ENCODE results near the gene WARS2.

WARS2 gene

DNA sequence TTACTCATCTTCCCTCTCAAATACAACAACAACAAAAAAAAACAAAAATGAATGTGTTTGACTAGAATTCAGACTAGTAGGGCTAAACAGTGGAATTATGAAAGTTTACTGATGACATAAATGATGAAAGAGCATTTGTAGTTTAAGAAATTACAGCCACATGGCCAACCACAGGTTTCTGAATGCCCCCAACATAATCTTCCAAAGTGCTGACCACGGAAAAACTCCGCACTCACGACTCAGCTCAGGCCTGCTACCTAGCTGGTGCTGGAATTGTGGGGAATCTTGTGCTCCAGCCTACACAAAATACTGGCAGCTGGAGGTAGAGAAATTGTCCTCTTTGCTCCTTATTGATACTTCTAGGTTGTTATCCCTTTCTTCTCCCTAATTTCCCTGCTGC is 128.7 kb downstream of the WARS2 start:
- no peak for DNase-seq

DNA sequence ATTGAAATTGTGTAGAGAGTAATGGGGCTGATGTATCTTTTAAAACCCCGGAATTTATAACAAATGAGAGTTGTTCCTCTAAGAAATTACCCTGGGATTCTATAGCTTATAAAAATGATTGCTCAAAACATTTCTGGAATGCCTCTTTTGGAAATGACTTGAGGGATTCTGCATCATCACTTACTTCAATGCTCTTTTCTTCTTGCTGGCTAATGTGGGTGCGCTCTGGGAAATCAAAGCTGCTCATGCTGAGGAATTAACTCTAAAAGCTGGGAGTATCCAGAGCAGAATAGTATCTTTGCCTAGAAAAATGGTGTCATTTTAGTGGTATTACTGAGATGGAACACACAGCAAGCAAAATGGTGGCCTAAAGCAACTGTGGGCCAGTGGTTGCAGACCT is 129.3 kb downstream of the WARS2 start:
- no peak for DNase-seq

GRCh38 chr1:119010201-119010600 is 130.3 kb downstream of the WARS2 start:
- no peak for DNase-seq

GRCh38 chr1:119009312-119009655 is 131.2 kb downstream of the WARS2 start:
- no peak for DNase-seq

GRCh38 chr1:119008483-119009311 is 131.8 kb downstream of the WARS2 start:
- DNase-seq = peak; percentile 22

GRCh38 chr1:119007670-119008482 is 132.6 kb downstream of the WARS2 start:
- no peak for DNase-seq

- no peak for DNase-seq
These were observed 133.1 kb downstream of the WARS2 start for GRCh38 chr1:119007339-119007669.

- DNase-seq = no peak
These were observed 133.8 kb downstream of the WARS2 start for GRCh38 chr1:119006406-119007279.

GRCh38 chr1:119005724-119006405 is 134.6 kb downstream of the WARS2 start:
- DNase-seq = no peak

GRCh38 chr1:119004781-119005180 is 135.7 kb downstream of the WARS2 start:
- DNase-seq = no peak

GRCh38 chr1:119004129-119004527 is 136.3 kb downstream of the WARS2 start:
- DNase-seq = no peak

DNA sequence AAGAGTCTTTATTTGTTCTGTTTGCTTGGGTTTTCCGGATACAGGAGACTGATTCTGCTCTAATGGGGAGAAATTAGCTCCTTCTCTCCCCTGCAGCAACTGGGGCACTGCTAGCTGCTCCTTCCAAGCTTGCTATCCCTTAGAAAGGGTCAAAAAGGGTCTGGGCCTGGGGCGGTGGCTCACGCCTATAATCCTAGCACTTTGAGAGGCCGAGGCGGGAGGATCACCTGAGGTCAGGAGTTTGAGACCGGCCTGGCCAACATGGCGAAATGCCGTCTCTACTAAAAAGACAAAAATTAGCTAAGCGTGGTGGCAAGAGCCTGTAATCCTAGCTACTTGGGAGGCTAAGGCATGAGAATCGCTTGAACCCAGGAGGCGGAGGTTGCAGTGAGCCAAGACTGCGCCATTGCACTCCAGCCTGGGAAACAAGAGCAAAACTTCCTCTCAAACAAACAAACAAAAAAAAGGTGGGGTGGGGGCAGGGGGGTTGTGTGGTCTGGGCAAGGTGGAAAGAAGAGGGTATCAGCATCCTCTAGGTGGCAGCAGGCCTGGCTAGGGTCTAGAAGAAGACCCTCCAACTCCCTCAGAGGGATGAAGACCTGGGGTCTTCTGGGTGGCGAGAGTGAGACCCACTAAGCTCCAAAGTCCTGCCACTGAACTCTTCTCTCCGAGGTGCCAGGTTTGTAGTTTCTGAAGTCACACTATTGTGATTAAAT is 136.9 kb downstream of the WARS2 start:
- DNase-seq = no peak

DNA sequence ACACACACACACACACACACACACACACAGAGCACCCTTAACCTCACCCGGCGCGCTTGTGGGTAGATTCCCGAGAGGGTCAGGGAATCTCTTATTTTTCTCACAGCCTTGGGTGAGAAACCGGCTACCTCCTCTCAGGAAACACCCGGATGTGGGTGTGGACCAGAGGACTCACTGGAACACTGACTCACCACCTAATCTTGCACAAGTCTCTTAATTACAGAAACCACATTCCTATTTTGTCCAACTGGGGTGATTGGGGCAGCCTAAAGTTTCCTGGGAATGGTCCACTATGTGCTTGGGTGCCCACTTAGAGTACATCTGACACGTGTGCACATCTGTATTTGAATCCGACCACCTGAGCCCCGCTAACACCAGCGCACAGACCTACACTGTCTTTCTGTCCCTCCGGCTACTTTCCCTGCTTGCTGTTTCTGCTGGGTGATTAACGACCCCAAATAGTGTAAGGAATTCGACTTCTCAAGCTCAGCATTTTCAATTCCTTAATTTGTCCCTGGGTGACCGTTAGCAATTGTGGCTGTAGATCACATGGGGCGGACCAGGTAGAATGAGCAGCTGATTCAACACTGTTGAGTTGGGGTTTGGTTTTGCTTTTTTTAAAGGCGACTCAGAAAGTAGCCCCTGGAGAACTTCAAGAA is 138.3 kb downstream of the WARS2 start:
- DNase-seq = no peak

DNA sequence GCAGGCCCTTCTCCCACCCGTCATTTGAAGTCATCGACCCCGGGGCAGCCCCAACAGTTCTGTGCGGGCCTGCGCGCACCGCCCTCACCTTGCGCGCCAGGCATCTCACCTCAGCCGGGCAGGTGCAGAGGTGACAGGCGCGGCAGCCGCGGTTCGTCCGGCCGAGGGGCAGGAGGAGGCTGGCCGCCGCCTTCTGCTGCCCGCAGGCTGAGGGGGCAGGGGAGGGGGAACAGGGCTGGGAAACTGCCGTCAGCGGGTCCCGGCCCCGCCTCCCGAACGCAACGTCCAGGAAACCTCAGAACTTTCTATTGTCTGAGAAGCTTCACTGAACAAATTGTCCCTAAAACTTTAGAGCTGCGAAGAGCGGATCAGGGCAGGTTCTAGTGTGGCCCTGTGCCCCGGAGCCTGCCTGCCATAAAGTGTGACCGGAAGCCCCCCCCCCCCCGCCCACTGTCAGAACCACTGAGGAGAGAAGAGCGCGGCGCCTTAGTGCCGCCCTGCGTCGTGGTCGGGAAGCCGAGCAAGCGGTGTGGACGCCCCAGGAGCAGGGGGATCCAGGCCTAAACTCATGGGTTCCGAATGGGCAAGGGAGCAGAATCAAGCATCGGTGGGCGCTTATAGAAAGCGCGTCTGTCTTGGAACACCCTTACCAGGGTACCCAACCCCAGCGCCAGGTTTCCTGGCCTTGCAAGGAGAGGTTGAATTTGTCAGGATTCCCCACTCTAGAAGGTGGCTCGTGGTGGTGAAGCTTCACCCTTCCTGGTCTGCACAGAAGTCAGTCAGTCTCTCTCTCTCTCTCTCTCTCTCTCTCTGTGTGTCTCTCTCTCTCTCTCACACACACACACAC is 139.0 kb downstream of the WARS2 start:
- DNase-seq = no peak

DNA sequence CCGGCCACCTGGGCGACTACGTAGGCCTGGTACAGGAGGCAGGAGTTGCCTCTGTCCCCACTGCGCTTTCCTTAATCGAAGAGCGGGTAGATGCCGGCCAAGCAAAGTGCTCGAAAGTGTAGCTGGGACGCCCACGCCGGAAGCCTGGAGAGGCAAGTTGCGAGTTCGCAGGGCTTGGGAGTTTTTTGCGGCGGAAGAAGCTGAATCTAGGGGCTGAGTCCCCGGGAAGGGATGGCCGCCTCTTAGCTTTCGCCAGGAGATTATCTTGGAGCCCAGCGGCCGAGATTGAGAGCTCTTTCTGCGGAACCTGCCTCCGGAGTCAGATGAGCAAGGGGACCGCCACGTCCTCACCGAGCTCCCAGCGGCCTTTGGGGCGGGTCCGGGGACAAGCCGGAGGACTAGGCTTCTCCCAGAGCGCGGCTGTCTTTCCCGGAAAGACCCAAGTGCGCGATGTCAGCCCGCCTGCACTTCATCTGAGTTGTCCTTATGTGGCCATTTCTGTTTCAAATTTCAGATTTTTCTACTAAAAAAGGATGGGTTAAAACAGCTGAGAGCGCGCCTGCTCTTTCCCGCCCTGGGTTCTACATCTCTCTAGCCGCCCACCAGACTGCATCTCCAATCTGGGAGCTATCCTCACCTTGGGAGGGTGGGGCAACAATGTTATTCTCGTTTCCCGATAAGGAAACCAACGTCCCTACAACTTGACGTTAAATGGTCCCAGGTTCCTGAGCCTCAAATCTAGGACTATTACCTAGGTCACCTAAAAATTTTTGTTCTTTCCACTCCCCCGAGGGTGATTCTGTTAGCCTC is 139.9 kb downstream of the WARS2 start:
- DNase-seq = no peak

DNA sequence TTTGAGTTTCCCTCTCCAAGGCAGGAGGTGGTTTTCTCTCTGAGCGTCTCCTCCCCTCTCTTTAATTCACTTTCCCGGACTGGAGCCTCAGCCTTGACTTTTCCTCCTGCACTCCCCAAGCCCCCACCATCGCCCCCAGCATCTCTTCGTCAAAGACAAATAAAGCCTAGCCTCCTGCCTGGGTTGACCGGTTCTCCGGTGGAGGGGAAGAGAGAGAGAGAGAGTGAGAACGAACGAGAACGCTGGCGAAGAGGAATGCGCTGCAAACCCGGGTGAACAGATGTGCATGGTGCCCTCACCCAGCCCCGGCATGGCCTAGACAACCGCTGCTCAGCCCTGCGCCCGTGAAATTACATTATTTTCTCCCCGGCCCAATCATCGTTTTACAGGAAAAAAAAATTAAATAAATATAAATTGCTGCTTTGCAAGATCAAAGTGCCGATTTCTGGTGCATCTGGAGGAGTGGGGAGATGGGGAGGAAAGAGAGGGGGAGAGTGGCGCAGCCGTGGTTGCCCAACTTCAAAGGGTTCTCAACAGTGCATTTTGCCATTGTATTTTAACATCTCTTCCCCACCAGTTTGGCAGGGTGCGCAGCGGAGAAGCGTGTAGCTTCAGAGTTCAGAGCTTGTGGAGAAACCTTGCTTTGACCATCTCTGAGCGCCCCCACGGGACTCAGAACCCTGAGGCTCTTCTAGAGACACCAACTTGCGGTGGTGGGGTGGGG is 140.9 kb downstream of the WARS2 start:
- DNase-seq = no peak

- DNase-seq = no peak
These were observed 142.3 kb downstream of the WARS2 start for GRCh38 chr1:118998171-118998570.

- DNase-seq = no peak
These were observed 143.2 kb downstream of the WARS2 start for GRCh38 chr1:118997225-118997624.
